T1000 (cell line): ENCODE measurements around the gene RANBP10.
"Not testable (repeated sequence)": the region's sequence is repeated elsewhere in the genome, so short reads cannot be mapped to it uniquely, and the experiment has no call there.

Experiments used
- DNase-seq: peaks from one replicate; lab custom pipeline; 2025; ENCODE audit warnings: mixed read lengths; lab: John Stamatoyannopoulos, UW

The RANBP10 gene

DNA sequence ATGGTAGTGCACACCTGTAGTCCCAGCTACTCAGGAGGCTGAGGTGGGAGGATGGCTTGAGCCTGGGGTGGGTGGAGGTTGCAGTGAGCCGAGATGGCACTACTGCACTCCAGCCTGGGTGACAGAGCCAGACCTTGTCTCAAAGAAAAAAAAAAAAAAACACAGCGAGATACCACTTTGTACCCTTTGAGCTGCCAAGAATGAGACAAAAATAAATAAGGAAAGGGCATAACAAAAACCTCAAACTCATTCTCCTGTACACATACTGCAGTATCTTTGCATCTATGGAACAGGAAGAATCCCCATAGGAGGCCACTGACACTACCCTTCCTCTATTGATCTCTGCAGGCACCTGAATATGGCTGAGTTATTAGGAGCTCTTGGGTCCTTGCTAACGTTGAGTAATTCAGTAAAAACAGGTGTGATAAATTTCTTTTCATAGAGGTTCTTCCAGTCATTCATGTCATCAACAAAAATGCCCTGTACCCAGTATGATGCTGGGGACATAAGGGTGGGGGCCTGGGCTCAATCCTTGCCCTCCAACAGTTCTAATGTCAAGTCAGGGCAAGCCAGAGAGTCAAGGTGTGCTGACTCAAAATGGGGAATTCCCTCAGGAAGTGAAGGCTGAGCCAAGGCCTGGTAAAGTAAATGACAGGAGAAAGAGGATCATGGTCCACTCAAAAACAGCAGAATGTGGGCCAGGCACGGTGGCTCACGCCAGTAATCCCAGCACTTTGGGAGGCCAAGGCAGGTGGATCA, 26.9 kb downstream of the RANBP10 start:
- no peak for DNase-seq

- DNase-seq = no peak
Observed at GRCh38 chr16:67775273-67775672, 31.1 kb downstream of the RANBP10 start.

- no peak for DNase-seq
Observed at GRCh38 chr16:67774457-67774853, 31.9 kb downstream of the RANBP10 start.

DNA sequence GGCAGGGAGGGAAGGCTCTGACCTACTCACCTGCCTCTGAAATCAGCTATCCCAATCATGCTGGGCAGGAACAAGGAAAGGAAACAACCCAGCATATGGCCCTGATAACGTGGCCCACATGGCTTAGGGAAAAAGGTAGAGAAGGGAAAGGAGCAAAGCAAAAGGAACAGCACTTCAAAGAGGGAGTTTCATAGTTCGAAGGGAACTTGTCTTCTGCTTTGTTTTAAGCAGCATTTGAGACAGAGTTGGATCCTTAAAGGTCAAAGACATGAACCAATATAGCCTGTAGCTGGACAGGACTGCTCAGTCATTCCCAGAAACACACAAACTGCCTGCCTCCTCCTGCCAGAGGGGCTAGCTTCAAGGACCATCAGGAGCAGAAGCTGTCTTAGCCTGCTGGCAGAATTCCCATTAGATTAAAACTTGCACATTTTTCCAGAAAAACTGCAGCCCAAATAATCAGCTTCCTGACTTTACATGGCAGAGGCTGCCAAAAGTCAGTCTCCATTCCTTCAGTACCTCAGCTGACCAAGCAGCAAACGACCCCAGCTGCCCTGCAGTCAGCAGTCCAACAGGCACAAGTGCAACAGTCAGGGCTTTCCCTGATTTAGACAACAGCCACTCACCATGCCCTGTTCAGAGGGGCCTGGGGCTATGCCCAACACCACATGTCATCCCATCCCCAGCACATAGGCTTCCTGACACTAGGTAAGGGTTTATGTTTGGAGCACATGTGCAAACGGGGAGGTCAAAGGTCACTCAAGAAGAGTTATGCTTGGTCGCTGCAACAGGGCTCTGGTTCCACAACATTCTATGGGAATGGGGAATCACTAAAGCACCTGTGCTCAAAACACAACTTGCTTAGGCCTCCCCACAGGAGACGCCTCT, 32.5 kb downstream of the RANBP10 start:
- no peak for DNase-seq

DNA sequence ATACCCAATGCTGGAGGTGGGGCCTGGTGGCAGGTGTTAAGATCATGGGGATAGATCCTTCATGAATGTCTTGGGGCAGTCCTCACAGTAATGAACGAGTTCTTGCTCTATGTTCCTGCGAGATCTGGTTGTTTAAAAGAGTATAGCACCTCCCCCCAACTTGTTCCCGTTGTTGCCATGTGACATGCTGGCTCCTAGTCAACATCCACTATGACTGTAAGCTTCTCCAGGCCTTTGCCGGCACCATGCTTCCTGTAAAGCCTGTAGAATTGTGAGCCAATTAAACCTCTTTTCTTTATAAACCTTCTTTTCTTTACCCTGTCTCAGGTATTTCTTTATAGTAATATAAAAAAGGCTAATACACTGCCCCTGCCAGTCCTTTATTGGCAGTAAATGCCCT, 33.3 kb downstream of the RANBP10 start:
- DNase-seq = no peak

DNA sequence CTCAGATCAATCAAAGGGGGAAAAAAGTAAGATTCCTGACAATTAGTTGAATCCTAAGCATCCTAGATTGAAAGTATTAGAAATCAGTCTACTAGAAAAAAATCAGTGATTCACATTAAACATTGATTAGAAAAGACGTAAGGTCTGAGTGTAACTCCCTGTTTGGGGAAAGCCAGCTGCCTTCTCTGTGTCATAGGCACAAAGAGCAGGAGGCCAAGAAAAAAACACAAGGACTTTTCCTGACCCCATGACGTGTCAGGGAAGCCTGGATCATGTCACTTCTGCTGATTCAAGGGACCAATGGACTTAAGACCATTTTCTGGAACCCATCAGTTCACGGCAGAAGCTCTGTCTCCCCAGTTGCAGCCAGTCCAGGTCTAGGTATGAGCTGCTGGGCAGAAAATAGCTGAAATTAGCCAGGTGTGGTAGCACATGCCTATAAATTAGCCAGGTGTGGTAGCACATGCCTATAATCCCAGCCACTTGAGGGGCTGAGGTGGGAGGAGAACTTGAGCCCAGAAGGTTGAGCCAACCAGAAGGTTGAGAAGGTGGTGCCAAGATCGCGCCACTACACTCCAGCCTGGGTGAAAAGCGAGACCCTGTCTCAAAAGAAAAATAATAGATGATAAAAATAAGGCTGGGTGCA, 35.9 kb downstream of the RANBP10 start:
- DNase-seq = no peak

DNA sequence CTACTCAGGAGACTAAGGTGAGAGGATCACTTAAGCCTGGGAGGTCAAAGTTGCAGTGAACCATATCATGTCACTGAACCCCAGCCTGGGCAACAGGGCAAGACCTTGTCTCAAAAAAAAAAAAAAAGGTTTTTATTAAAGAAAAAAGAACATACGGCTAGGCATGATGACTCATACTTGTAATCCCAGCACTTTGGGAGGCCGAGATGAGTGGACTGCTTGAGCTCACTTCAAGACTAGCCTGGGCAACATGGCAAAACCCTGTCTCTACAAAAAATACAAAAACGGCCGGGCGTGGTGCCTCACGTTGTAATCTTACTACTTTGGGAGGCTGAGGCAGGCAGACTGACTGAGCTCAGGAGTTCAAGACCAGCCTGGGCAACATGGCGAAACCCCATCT, 38.4 kb downstream of the RANBP10 start:
- no peak for DNase-seq

DNA sequence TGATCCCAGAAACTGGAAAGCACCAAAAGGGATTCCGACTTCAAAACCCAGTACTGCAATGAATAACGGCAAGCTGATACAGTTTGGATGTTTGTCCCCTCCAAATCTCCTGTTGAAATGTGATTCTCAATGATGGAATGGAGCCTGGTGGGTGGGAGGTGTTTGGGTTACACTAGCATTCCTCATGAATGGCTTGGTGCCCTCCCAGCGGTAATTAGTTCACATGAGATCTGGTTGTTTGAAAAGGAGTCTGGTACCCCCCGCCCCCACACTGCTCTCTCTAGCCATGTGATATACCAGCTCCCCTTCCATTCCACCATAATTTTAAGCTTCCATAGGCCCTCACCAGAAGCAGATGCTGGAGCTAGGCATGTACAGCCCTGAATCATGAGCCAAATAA, 40.1 kb downstream of the RANBP10 start:
- no peak for DNase-seq

GRCh38 chr16:67764158-67764667, 42.1 kb downstream of the RANBP10 start:
- no peak for DNase-seq

DNA sequence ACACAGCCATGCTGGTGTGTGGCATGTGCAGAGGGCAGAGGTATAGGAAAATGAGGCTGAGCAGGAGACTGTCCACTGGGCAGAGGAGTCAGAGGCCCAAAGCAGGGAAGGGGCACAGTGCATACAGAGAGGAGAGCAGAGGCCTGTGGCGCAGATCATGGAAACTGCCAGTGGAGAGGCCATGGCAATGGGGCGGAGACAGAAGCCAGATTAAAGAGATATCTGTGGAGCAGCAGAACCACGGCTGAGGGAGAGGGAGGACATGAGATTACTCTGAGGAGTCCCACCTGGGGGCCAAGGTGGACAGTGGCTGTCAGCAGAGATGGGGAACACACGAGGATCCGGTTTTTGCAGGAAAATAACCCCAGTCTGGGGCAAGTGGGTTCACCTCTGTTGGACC, 43.3 kb downstream of the RANBP10 start:
- DNase-seq = no peak

GRCh38 chr16:67762385-67762784, 44.0 kb downstream of the RANBP10 start:
- DNase-seq = no peak

GRCh38 chr16:67761924-67762323, 44.4 kb downstream of the RANBP10 start:
- DNase-seq = no peak

GRCh38 chr16:67760956-67761230, 45.5 kb downstream of the RANBP10 start:
- DNase-seq = no peak

DNA sequence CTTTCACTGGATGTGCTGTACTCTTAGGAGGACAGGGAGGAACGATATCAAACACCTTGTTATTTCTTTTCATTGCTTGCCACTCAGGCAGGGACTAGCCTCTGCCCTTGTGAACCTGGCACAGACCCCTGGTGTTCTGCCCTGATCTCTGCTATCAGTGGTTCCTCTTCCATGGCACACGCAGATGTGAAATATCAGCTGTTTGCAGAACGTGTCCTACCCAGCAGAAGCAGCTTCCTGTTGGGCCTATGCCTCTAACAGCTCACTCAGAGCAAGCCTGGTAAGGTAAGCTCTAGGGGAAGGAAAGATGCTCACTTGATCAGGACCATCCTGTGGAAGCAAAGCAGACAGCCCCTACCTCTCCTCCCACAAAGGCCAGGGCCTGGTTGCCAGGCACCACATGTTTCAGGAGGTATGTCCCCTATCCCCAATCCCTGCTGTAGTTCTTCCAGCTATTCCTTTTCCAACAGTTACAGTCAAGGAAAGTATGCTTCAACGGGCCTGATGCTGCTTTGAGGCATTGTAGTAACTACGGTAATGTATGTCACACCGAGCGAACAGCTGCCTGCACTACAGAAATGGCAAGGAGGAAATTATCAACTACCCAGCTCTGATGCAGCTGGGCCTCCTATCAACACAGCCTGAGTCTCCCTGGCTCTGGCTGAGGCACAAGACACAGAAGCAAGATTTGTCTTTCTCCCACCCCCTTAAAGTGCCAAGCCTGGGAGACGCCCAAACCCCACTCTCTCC, 46.0 kb downstream of the RANBP10 start:
- DNase-seq = no peak

GRCh38 chr16:67758966-67759365, 47.4 kb downstream of the RANBP10 start:
- DNase-seq = no peak

DNA sequence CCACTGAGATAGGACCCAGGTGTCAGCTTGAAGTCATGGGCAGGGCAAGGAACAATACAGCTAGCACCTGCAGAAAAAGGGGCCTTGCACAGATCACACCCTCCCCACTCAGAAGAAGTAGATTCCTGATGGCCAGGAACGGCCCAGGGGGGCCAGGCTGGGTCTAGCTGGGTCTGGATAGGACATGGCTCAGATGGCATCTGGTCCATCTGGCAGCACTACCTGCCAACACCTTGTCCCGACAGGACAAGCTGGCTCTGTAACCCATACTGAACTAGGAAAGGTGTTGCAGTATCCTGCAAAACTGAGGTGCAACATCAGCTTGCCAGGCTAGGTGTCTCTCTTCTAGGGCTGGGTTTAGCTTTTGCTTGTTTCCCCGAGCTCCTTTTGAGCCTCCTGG, 48.4 kb downstream of the RANBP10 start:
- no peak for DNase-seq

GRCh38 chr16:67752641-67753040, 53.7 kb downstream of the RANBP10 start:
- DNase-seq = no peak

DNA sequence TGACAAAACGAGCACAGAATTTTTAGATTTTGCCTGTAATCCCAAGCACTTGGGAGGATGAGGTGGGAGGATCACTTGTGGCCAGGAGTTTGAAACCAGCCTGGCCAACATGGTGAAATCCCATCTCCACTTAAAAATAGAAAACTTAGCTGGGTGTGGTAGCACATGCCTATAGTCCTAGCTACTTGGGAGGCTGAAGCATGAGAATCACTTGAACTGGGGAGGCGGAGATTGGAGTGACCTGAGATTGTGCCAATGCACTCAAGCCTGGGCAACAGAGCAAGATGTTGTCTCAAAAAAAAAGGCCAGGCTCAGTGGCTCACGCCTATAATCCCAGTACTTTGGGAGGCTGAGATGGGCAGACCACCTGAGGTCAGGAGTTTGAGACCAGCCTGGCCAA, 55.0 kb downstream of the RANBP10 start:
- not testable (repeated sequence) for DNase-seq

GRCh38 chr16:67750466-67750865, 55.9 kb downstream of the RANBP10 start:
- no peak for DNase-seq

- DNase-seq = no peak
Observed at GRCh38 chr16:67749436-67750078, 56.8 kb downstream of the RANBP10 start.

- DNase-seq = no peak
Observed at GRCh38 chr16:67748834-67749233, 57.5 kb downstream of the RANBP10 start.

- DNase-seq = no peak
Observed at GRCh38 chr16:67746846-67747245, 59.5 kb downstream of the RANBP10 start.
